Caco-2 (cell line): ENCODE measurements around the gene COG8. TPM values are rescaled to one million over a fixed set of nuclear protein-coding genes. Genes with fewer than 3 reads are reported as not detected.
A peak's percentile ranks its signal among the peaks of the same experiment; 100 is the strongest.

Experiments used
- BruUV-seq: library from RNA; stranded (reverse); fragments of 400-500 nt; replicated peaks from 2 replicates; lab custom pipeline; 2021; lab: Mats Ljungman, UMichigan
- CTCF ChIA-PET: fragments of 300-600 bp; sonication (Branson Sonifier 250); formaldehyde crosslinking; loops from one replicate; lab custom pipeline; 2022; ENCODE audit warnings: antibody characterized with exemption; lab: Charles Lee
- POLR2A ChIA-PET: fragments of 300-600 bp; sonication (Branson Sonifier 250); formaldehyde crosslinking; loops from one replicate; lab custom pipeline; 2022; ENCODE audit warnings: antibody characterized with exemption; lab: Charles Lee
- DNase-seq, 2 experiments: peaks; one replicate each; pipeline versions ENCODE4 v3.0.0 to v3.0.0-alpha.2; 2020 to 2022
- H3K27me3 ChIP-seq: replicated peaks from 2 replicates; pipeline ENCODE4 v1.6.0; 2011; ENCODE audit warnings: low read length; ENCODE audit not compliant: control insufficient read depth, insufficient read depth
- H3K36me3 ChIP-seq: 2 replicates; pipeline ENCODE4 v1.5.1; 2011; ENCODE audit warnings: low read length; ENCODE audit not compliant: control insufficient read depth, insufficient read depth
- H3K4me1 ChIP-seq: fragments of 250-450 bp; sonication (Bioruptor Pico); 2 replicates; pipeline ENCODE4 v1.5.1; 2020; ENCODE audit warnings: mild to moderate bottlenecking
- H3K4me3 ChIP-seq: 2 replicates; pipeline ENCODE4 v1.5.1; 2011; ENCODE audit warnings: low read depth, mild to moderate bottlenecking, control low read depth, low read length
- H3K9me3 ChIP-seq: fragments of 250-450 bp; sonication (Bioruptor Pico); 2 replicates; pipeline ENCODE4 v1.5.1; 2020; ENCODE audit warnings: mild to moderate bottlenecking, moderate library complexity
- H3K27ac Mint-ChIP-seq: one replicate; pipeline ENCODE4 v1.8.0; 2022; ENCODE audit warnings: mixed read lengths; ENCODE audit not compliant: unreplicated experiment
- H3K27me3 Mint-ChIP-seq: one replicate; pipeline ENCODE4 v1.8.0; 2022; ENCODE audit warnings: mixed read lengths; ENCODE audit not compliant: insufficient read depth, unreplicated experiment
- H3K36me3 Mint-ChIP-seq: one replicate; pipeline ENCODE4 v1.8.0; 2022; ENCODE audit warnings: mild to moderate bottlenecking, mixed read lengths; ENCODE audit not compliant: insufficient read depth, unreplicated experiment
- H3K4me1 Mint-ChIP-seq: one replicate; pipeline ENCODE4 v1.8.0; 2022; ENCODE audit warnings: low read depth, mixed read lengths; ENCODE audit not compliant: unreplicated experiment
- H3K4me3 Mint-ChIP-seq: one replicate; pipeline ENCODE4 v1.8.0; 2022; ENCODE audit warnings: mild to moderate bottlenecking, moderate library complexity, mixed read lengths; ENCODE audit not compliant: unreplicated experiment
- H3K9me3 Mint-ChIP-seq: one replicate; pipeline ENCODE4 v1.8.0; 2022; ENCODE audit warnings: mixed read lengths; ENCODE audit not compliant: unreplicated experiment
- intact Hi-C: fragments of 100-400 bp; cut with micrococcal nuclease; formaldehyde crosslinking; loops from one replicate; pipeline ENCODE4 v1.10.0; 2022; ENCODE audit not compliant: unreplicated experiment
- total RNA-seq: library from RNA; stranded (reverse); gene quantifications from 2 replicates; pipeline ENCODE4 v1.2.3, GENCODE V29; 2022
- TF ChIP-seq, protein P1 (sequence below), 2 experiments: fragments of 200-600 bp in 1 of 2; IDR thresholded peaks; 1 replicate in 1 of 2; 2 replicates in 1 of 2; pipeline versions ENCODE4 v1.5.1 to v1.8.0; 2011 to 2022; ENCODE audit warnings: antibody characterized with exemption in 1 of 2, control low read depth in 1 of 2, inconsistent platforms in 1 of 2, low read depth in 1 of 2, low read length in 1 of 2, mild to moderate bottlenecking in 1 of 2, moderate library complexity in 1 of 2; ENCODE audit not compliant: insufficient read depth in 1 of 2, severe bottlenecking in 1 of 2, unreplicated experiment in 1 of 2

The COG8 gene
- total RNA-seq, 1 experiment from 2014 or later, result 57.4 TPM

DNA sequence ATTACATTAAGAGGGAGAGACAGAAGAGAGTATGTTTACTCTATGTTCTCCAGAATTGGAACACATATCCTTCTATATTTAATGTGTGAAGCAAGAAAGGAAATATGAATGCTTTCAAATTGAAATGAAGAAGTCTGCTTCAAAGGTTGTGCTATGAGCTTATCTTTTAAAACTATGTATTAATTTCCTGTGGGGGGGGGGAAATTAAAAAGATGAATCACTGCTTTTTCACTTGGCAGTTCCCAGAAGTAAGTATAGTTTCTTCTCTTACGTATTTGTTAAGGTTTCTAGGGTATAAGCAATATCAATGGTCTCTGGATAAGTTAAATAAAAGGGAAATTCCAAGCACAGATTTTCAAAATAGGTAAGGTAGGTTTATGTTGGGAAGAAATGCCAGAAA, 39.4 kb upstream of the COG8 start:
- no peaks in the 10 kb centered on the region for H3K27me3 Mint-ChIP-seq
- H3K27ac Mint-ChIP-seq, result no peak overlapping the region
- no peak overlapping the region for H3K4me3 ChIP-seq
- H3K9me3 ChIP-seq, result no peaks in the 10 kb centered on the region
- BruUV-seq, result no TSS peak
- peaks cover 6% of the 10 kb centered on the region for H3K4me1 ChIP-seq
- no peak for DNase-seq
- intact Hi-C loops, result no loop called here
- ChIA-PET CTCF (no interaction called here), POLR2A (interaction anchor here (0.6 kb wide), 1 partner anchor 32 kb away, joined by 4 read pairs; no protein-coding TSS in a partner anchor)
- H3K36me3 ChIP-seq, result peaks cover 5% of the 10 kb centered on the region; the same call in 1 of the 2 replicates
- no peaks in the 10 kb centered on the region for H3K27me3 ChIP-seq
- H3K36me3 Mint-ChIP-seq, result peaks cover 70% of the 10 kb centered on the region
- TF ChIP-seq, protein P1, sequence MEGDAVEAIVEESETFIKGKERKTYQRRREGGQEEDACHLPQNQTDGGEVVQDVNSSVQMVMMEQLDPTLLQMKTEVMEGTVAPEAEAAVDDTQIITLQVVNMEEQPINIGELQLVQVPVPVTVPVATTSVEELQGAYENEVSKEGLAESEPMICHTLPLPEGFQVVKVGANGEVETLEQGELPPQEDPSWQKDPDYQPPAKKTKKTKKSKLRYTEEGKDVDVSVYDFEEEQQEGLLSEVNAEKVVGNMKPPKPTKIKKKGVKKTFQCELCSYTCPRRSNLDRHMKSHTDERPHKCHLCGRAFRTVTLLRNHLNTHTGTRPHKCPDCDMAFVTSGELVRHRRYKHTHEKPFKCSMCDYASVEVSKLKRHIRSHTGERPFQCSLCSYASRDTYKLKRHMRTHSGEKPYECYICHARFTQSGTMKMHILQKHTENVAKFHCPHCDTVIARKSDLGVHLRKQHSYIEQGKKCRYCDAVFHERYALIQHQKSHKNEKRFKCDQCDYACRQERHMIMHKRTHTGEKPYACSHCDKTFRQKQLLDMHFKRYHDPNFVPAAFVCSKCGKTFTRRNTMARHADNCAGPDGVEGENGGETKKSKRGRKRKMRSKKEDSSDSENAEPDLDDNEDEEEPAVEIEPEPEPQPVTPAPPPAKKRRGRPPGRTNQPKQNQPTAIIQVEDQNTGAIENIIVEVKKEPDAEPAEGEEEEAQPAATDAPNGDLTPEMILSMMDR (IDR thresholded peaks at IDR 0.05; ENCODE audit: insufficient read depth in 1 of 2, low read depth in 1 of 2, low read length in 1 of 2, severe bottlenecking in 1 of 2, unreplicated experiment in 1 of 2), result no peak
- H3K4me1 Mint-ChIP-seq, result peaks cover 12% of the 10 kb centered on the region
- no peaks in the 10 kb centered on the region for H3K9me3 Mint-ChIP-seq
- H3K4me3 Mint-ChIP-seq, result no peak overlapping the region

DNA sequence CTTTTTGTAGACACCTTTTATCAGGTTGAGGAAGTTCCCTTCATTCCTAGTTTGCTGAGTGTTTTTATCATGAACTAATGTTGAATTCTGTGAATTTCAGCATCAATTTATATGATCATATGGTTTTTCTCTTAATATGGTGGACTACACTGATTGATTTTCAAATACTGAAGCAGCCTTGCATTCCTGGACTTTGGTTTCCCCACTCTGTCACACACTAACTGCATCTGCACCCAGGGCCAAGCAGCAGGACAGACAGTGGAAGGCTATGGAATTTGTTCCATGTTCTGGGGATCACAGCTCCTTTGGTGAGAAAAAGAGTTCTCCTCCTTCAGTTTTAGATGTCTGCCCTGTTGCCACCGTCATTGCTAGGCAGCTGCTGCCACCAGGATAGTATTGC, 38.7 kb upstream of the COG8 start:
- Histone ChIP-seq H3K27me3 (no peaks in the 10 kb centered on the region), H3K4me1 (peaks cover 13% of the 10 kb centered on the region), H3K36me3 (peaks cover 5% of the 10 kb centered on the region; the same call in 1 of the 2 replicates), H3K9me3 (no peaks in the 10 kb centered on the region), H3K4me3 (no peak overlapping the region)
- Mint-ChIP-seq H3K4me1 (peaks cover 12% of the 10 kb centered on the region), H3K27me3 (no peaks in the 10 kb centered on the region), H3K4me3 (no peak overlapping the region), H3K9me3 (no peaks in the 10 kb centered on the region), H3K36me3 (peaks cover 63% of the 10 kb centered on the region), H3K27ac (peak overlapping the region; percentile 15)
- CTCF ChIA-PET, result no interaction called here
- POLR2A ChIA-PET, result interaction anchor here (0.6 kb wide), 2 partner anchors 31 to 275 kb away, joined by 4 to 5 read pairs; no protein-coding TSS in a partner anchor
- intact Hi-C loops, result no loop called here
- TF ChIP-seq, protein P1 (IDR thresholded peaks at IDR 0.05; ENCODE audit: insufficient read depth in 1 of 2, low read depth in 1 of 2, low read length in 1 of 2, severe bottlenecking in 1 of 2, unreplicated experiment in 1 of 2), result no peak
- BruUV-seq, result no TSS peak
- DNase-seq, result no peak

DNA sequence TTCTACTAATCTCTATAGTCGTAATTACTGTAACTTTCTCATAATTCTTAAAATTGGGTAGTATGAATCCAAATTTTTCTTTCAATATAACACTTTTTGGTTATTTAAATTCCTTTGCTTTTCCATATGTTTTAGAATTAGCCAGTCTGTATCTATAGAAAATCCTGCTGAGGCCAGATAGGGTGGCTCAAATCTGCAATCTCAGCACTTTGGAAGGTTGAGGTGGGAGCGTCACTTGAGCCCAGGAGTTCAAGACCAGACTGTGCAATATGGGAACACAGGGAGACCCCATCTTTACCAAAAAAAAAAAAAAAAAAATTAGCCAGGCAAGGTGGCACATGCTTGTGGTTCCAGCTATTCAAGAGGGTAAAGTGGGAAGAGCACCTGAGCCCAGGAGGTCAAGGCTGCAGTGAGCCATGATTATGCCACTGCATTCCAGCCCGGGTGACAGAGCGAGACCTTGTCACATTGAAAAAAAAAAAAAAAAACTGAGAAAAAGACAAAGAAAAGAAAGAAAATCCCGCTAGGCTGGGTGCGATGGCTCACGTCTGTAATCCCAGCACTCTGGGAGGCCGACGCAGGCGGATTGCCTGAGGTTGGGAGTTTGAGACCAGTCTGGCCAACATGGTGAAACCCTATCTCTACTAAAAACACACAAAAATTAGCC, 37.2 kb upstream of the COG8 start:
- TF ChIP-seq, protein P1 (IDR thresholded peaks at IDR 0.05; ENCODE audit: insufficient read depth in 1 of 2, low read depth in 1 of 2, low read length in 1 of 2, severe bottlenecking in 1 of 2, unreplicated experiment in 1 of 2), result no peak
- DNase-seq, result peak in 1 of 2 experiments; percentile 14
- Mint-ChIP-seq H3K4me1 (peaks cover 7% of the 10 kb centered on the region), H3K4me3 (no peak overlapping the region), H3K36me3 (peaks cover 60% of the 10 kb centered on the region), H3K27ac (no peak overlapping the region), H3K9me3 (no peaks in the 10 kb centered on the region), H3K27me3 (no peaks in the 10 kb centered on the region)
- H3K27me3 ChIP-seq, result no peaks in the 10 kb centered on the region
- intact Hi-C loops, result no loop called here
- H3K4me3 ChIP-seq, result no peak overlapping the region
- H3K4me1 ChIP-seq, result peaks cover 16% of the 10 kb centered on the region
- H3K36me3 ChIP-seq, result peaks cover 2% of the 10 kb centered on the region; the same call in 1 of the 2 replicates
- ChIA-PET CTCF (interaction anchor here (0.9 kb wide), 1 partner anchor 26 kb away, joined by 3 read pairs; no protein-coding TSS in a partner anchor), POLR2A (interaction anchor here (0.7 kb wide), 1 partner anchor 7 kb away, joined by 4 read pairs; no protein-coding TSS in a partner anchor)
- BruUV-seq, result no TSS peak
- no peaks in the 10 kb centered on the region for H3K9me3 ChIP-seq
